Activated CD4-positive, CD25-positive, alpha-beta regulatory T cell (primary cell): ENCODE results near the gene SLC13A3.

ENCODE experiments used
- DNase-seq, 4 experiments: peaks; one replicate each; lab custom pipeline; 2025; lab: John Stamatoyannopoulos, UW

Gene SLC13A3

DNA sequence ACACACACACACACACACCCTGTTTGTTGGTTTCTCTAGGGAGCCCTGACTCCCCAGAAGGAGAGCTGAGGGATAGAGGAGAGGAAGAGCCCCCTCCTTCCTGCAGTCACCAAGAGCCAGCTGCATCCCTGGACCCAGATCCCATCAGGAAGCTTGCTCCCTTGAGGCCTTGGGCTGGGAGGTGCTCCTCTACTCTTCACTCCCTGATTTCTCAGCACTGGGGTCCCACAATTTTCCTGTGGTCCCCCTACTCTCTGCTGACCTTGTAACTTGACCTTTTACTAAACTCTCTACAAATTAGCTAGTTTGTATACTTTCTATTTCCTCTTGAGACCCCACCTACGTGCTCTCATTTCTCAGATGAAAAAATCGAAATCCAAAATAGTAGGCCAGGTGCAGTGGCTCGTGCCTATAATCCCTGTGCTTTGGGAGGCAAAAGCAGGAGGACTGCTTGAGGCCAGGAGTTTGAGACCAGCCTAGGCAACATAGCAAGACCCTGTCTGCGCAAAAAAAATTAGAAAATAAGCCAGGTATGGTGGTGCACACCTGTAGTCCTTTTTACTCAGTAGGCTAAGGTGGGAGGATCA lies 95.8 kb downstream of the SLC13A3 start:
- DNase-seq: no peak

DNA sequence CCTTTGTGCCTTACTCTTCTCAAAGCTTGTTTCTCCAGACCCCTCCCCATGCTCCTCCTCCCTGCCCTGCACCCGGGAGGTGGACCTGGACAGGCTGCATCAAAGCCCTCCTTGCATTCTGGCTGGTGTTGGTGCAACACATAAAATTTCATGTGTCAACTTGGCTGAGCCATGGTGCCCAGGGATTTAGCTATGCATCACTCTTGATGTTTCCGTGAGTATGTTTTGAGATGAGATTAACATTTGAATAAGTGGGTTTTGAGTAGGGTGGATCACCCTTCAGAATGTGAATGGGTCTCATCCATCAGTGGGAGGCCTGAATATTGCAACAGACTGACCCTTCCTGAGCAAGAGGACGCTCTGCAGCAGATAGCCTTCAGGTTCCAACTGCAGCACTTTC lies 96.4 kb downstream of the SLC13A3 start:
- DNase-seq: no peak

DNA sequence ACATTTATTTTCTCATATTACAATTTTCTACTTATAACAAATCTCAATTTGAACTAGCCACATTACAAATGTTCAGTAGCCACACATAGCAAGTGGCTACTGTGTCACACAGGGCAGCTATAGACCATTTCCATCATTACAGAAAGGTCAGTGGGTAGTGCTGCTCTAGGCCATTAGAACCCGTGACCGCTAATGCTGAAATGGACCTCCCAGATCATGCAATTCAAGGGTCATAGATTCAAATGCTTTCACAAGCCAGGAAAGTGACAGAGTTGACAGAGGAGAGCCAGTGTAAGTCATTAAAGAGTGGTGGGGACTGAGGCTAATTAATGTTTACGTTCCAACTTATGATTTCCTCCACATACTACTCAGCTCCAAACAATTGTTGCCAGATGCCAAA lies 97.3 kb downstream of the SLC13A3 start:
- no peak for DNase-seq

DNA sequence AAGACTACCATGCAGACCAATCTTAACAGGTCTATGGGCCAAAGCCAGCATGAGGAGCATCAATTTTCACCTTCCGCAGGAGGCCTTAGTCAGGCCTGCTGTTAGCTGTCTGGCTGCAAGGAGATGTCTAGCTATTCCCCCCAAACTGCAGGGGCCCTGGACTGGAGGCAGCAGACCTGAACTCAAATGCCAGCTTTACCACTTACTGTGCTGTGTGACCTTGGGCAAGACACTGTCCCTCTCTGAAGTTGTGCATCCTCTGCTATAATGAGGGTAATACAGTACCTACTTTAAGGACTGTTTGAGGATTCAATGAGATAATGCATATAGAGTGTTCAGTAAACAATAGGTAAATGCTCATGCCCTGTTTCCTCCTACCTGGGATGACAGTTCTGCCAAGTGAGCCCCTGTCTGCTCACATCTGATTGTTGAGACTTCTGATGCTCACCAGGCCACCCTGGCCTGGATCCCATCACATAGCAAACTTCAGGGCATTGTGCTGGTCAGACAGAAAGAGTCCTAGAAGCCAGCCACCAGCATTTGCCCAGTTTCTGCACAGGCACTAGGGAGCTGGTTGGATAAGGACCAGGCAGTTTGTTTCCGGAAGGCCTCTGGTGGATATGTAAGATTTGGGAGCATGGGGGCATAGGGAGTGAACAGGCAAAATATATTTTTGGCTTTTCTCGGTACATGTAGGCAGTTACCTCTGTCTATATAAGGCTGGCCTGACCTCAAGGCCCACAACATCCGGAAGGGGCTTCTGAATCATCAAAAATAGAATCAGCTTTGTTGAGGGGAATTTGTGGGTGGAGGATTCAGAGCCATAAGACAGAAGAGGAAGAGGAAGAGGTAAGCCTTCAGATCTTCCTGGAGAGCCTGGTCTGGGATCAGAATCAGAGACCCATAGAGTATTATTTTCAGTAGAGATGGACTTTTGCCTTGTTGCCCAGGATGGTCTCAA lies 98.5 kb downstream of the SLC13A3 start:
- no peak for DNase-seq

GRCh38 chr20:46551522-46552381 lies 99.5 kb downstream of the SLC13A3 start:
- DNase-seq: no peak

DNA sequence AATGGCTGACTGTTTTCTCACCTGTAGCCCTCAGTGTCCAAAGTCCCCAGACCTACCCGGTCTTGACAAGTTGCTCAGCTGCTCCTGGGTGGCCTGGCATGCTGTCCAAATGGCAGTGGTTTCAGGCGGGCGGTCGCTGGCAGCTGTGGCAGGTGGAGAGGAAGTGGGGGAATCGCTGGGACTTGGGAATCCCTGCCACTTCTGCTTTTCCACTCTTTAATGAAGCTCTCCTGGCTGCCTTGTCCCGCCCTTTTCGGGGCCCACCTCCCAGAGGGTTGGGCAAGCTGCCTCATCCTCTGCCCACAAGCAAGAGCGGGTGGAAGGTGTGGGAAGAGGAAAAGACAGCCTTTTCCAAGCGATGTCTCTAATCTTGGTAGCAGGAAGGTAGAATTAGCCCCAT lies 100.8 kb downstream of the SLC13A3 start, which contains the start of gene OCSTAMP:
OCSTAMP (minus strand) TSS at position 194 of the 400 bp plus-strand sequence; CDS start at position 100, 94 bp downstream.
- no peak for DNase-seq

GRCh38 chr20:46549188-46549972 lies 101.9 kb downstream of the SLC13A3 start:
- DNase-seq: no peak

- DNase-seq: no peak
Measured at GRCh38 chr20:46548688-46549087, 102.6 kb downstream of the SLC13A3 start.

GRCh38 chr20:46547995-46548394 lies 103.3 kb downstream of the SLC13A3 start:
- DNase-seq: no peak

GRCh38 chr20:46546936-46547335 lies 104.3 kb downstream of the SLC13A3 start:
- no peak for DNase-seq

DNA sequence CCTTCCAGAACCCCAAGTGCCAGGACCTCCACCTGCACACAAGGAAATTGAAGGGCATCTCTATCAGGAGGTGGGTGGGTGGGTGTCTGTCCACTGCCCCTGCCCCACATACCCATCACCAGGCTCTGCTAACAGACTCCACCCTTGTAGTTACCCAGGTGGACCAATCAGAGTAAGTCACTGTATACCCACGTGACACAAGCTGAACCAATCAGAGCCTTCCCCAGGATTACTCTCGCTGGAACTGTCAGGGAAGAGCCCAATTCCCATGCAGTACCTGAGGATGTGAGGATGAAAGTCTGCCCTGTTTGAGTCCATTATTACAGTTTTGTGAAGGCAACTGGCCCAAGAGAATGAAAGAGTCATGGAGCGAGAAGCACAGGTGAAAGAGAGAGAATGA lies 105.0 kb downstream of the SLC13A3 start:
- DNase-seq: no peak

DNA sequence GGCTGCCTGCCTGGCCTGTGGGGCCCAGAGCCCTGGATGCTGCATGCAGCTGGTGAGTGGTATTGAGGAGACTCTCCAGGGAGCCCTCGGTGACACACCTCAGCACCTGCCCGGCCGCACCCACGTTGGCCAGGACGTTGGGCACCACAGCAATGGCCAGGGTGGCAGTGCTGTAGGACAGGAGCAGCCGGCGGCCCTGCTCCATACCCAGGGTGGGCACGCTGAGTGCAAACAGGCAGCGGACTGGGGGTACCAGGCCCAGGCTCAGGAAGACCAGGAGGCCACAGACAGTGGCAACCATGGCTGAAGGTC lies 105.5 kb downstream of the SLC13A3 start:
- DNase-seq: no peak

GRCh38 chr20:46545077-46545826 lies 106.0 kb downstream of the SLC13A3 start:
- no peak for DNase-seq

GRCh38 chr20:46544576-46544975 lies 106.7 kb downstream of the SLC13A3 start:
- DNase-seq: no peak

GRCh38 chr20:46543959-46544358 lies 107.3 kb downstream of the SLC13A3 start:
- DNase-seq: no peak

DNA sequence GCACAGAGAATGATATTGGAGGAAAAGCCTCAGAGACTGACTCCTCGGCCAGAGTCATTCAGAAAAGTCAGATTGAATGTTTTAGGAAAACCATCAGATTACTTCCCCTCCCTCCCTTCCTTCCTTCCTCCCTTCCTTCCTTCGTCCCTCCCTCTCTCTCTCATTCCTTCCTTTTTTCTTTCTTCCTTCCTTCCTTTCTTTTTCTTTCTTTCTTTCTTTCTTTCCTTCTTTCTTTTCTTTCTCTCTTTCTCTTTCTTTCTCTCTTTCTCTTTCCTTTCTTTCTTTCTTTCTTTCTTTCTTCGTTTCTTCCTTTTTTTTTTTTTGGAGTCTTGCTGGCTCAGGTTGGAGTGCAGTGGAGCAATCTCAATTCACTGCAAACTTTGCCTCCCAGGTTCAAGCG lies 108.2 kb downstream of the SLC13A3 start:
- no peak for DNase-seq

DNA sequence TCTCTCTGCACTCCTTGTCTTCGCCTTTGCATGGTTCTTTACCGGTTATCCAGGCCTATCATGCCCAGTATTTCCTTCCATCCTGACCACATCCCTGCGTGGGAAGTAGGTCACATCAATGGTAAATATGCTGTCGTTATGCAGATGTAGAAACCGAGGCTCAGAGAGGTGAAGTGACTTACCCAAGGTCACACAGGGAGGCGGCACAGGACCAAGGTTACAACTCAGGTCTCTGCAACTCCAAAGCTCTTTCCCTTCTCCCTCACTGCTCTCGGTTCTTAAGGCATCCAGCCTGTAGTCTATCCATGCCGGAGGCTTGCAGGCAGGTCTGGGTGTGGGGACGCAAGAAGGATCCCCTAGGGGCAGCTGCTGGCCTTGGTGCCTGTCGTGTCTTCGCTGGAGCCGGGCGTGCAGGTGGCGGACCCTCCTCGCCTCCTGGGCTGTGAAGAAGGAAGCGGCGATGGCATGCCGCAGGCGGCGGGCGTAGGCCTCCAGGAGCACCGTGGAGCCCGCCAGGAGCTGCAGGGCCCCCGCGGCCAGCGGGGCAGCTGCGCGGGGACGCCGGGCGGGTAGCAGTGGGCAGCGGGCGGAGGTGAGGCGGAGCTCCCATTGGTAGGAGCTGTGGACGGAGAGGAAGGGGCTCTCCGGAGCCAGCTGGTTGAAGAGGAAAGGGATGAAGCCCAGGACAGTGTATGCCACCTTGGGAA lies 109.9 kb downstream of the SLC13A3 start:
- DNase-seq: no peak

GRCh38 chr20:46539113-46539512 lies 112.1 kb downstream of the SLC13A3 start:
- DNase-seq: no peak

- no peak for DNase-seq
Measured at GRCh38 chr20:46530640-46531039, 120.6 kb downstream of the SLC13A3 start.

- no peak for DNase-seq
Measured at GRCh38 chr20:46523696-46524328, 127.4 kb downstream of the SLC13A3 start.
